Neuronal stem cell (in vitro differentiated cells): Measurements from ENCODE around the gene BEND5.

ENCODE experiments used
- DNase-seq: peaks from one replicate; pipeline ENCODE4 v3.0.0-alpha.2; 2013; ENCODE audit warnings: low spot score
- H2AFZ ChIP-seq: one replicate; pipeline ENCODE4 v1.6.1; 2013; ENCODE audit warnings: mild to moderate bottlenecking, low read length, inconsistent platforms
- H2AK5ac ChIP-seq: 2 replicates; pipeline ENCODE4 v1.6.1; 2013; ENCODE audit warnings: low read depth, mild to moderate bottlenecking, inconsistent platforms, low read length, moderate library complexity, mixed read lengths
- H2BK120ac ChIP-seq: 2 replicates; pipeline ENCODE4 v1.6.1; 2013; ENCODE audit warnings: low read depth, mild to moderate bottlenecking, inconsistent platforms, low read length, moderate library complexity, mixed read lengths
- H2BK12ac ChIP-seq: one replicate; pipeline ENCODE4 v1.6.1; 2013; ENCODE audit warnings: low read length, inconsistent platforms
- H2BK15ac ChIP-seq: 2 replicates; pipeline ENCODE4 v1.6.1; 2013; ENCODE audit warnings: mild to moderate bottlenecking, low read length, inconsistent platforms, mixed read lengths
- H2BK5ac ChIP-seq: one replicate; pipeline ENCODE4 v1.6.1; 2013; ENCODE audit warnings: inconsistent platforms, mild to moderate bottlenecking, low read length, moderate library complexity
- H3K14ac ChIP-seq: one replicate; pipeline ENCODE4 v1.6.1; 2013; ENCODE audit warnings: low read length, inconsistent platforms
- H3K18ac ChIP-seq: 2 replicates; pipeline ENCODE4 v1.6.1; 2013; ENCODE audit warnings: low read length, inconsistent platforms
- H3K23ac ChIP-seq: 2 replicates; pipeline ENCODE4 v1.6.1; 2013; ENCODE audit warnings: low read depth, mild to moderate bottlenecking, mixed read lengths, low read length, inconsistent platforms; ENCODE audit not compliant: poor library complexity
- H3K27ac ChIP-seq: replicated peaks from 3 replicates; pipeline ENCODE4 v1.5.1; 2013; ENCODE audit warnings: low read length, inconsistent platforms
- H3K27me3 ChIP-seq, 3 experiments: 2 replicates each; pipeline ENCODE4 v1.6.1; 2013; ENCODE audit warnings: low read length in 3 of 3, mild to moderate bottlenecking in 2 of 3, inconsistent platforms in 1 of 3, low read depth in 1 of 3, mixed read lengths in 1 of 3, moderate library complexity in 1 of 3; ENCODE audit not compliant: control insufficient read depth in 3 of 3, insufficient read depth in 3 of 3
- H3K36me3 ChIP-seq, 2 donors: replicated peaks in 1 of 2; 2 replicates each; pipeline ENCODE4 v1.6.1; 2013; ENCODE audit warnings: low read length in 2 of 2; ENCODE audit not compliant: control insufficient read depth in 2 of 2, insufficient read depth in 2 of 2
- H3K4ac ChIP-seq: 2 replicates; pipeline ENCODE4 v1.6.1; 2013; ENCODE audit warnings: inconsistent platforms, mild to moderate bottlenecking, low read length, moderate library complexity
- H3K4me1 ChIP-seq, 2 donors: 1 replicate in 1 of 2; 2 replicates in 1 of 2; pipeline ENCODE4 v1.6.1; 2013; ENCODE audit warnings: low read length in 2 of 2, low read depth in 1 of 2; ENCODE audit not compliant: control insufficient read depth in 2 of 2, insufficient read depth in 1 of 2
- H3K4me2 ChIP-seq: one replicate; pipeline ENCODE4 v1.6.1; 2013; ENCODE audit warnings: mild to moderate bottlenecking, low read length, inconsistent platforms; ENCODE audit not compliant: insufficient read depth, poor library complexity, severe bottlenecking
- H3K4me3 ChIP-seq, 2 donors: 2 replicates each; pipeline ENCODE4 v1.5.1; 2013; ENCODE audit warnings: low read length in 2 of 2, mild to moderate bottlenecking in 2 of 2, inconsistent platforms in 1 of 2, moderate library complexity in 1 of 2
- H3K79me1 ChIP-seq: one replicate; pipeline ENCODE4 v1.6.1; 2013; ENCODE audit warnings: low read depth, mild to moderate bottlenecking, inconsistent platforms, low read length, moderate library complexity
- H3K9ac ChIP-seq: one replicate; pipeline ENCODE4 v1.6.1; 2013; ENCODE audit warnings: mild to moderate bottlenecking, low read depth, low read length, inconsistent platforms; ENCODE audit not compliant: poor library complexity
- H3K9me3 ChIP-seq, 2 donors: replicated peaks in 1 of 2; 2 replicates each; pipeline versions ENCODE3 to v1.6.1; 2013; ENCODE audit warnings: low read length in 2 of 2, mild to moderate bottlenecking in 2 of 2, inconsistent platforms in 1 of 2, low read depth in 1 of 2, mixed read lengths in 1 of 2, moderate library complexity in 1 of 2; ENCODE audit not compliant: control insufficient read depth in 2 of 2, insufficient read depth in 1 of 2
- H4K8ac ChIP-seq: one replicate; pipeline ENCODE4 v1.6.1; 2013; ENCODE audit warnings: low read depth, mild to moderate bottlenecking, inconsistent platforms, low read length, moderate library complexity
- H4K91ac ChIP-seq: one replicate; pipeline ENCODE4 v1.6.1; 2013; ENCODE audit warnings: low read length, low read depth, mild to moderate bottlenecking, inconsistent platforms; ENCODE audit not compliant: poor library complexity
- WGBS, 2 donors: extraction: QIAGEN DNeasy Blood & Tissue Kit; methylation state at CpG; one replicate each; pipeline ENCODE4 v1.1.7; 2013; ENCODE audit warnings: missing lambda C conversion rate in 2 of 2, mixed read lengths in 1 of 2; ENCODE audit not compliant: insufficient read length in 2 of 2, insufficient replicate concordance in 1 of 2; ENCODE audit errors: extremely low coverage in 2 of 2; 5-methylcytosine and 5-hydroxymethylcytosine counted together

The BEND5 gene

DNA sequence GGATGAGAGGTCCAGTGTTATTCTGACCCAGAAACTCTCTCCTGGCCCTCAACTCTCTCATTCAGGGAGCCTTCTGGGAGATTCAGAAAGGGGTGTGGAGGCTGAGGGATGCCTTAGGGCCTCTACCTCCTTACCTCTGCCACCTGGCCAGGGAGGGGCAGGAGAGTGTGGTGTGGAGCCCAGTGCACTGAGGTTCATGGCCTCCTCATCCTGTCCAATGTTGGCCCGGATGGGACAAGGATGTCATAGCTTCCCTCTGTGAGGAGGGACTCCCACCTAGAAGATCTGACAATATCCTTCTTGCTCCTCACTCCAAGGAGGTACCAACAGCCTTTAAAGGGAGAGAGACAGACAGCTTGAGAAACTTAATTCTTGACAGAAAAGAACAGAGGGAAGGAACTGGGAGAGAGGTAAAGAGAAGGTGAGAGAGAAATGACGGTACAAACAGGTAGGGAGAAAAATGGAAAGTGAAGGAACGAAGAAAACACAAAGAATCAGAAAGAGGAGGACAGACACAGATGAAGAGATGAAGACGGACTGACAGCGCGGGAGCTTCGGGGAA lies 779 bp downstream of the BEND5 start:
- no peak overlapping the region for H4K91ac ChIP-seq

DNA sequence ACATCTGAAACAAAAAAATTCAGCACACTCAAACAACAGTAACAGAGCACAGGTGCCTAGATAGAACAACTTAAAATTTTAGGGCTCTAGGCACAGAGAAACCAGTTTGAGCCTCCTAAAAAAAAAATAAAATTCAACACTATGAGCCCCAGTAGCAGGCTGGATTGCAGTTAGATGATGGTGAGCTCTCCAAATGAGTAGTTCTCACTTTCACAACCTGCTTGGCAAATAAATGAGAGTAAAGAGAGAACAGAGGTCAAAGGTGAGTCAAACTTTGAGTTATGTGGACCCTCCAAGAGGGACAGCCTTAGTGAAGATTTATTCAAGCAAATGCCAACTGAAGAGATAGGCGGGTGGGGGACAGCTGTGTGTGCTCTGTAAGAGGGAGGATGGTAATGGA lies 3.6 kb downstream of the BEND5 start:
- H3K4ac ChIP-seq = no peak overlapping the region
- H3K27ac ChIP-seq = no peak overlapping the region
- H3K27me3 ChIP-seq = no peaks in the 10 kb centered on the region
- no peak overlapping the region for H3K4me3 ChIP-seq
- no peak overlapping the region for H2BK15ac ChIP-seq
- no peak overlapping the region for H3K18ac ChIP-seq
- no peak overlapping the region for H2BK120ac ChIP-seq
- no peak overlapping the region for H2AFZ ChIP-seq
- no peak overlapping the region for H3K14ac ChIP-seq
- no peaks in the 10 kb centered on the region for H3K9me3 ChIP-seq
- peaks cover 0 to 15% of the 10 kb centered on the region in 2 donors for H3K4me1 ChIP-seq
- no peak overlapping the region for H2BK5ac ChIP-seq
- no peak overlapping the region for H4K8ac ChIP-seq
- no peak for DNase-seq
- no CpG with 5 or more reads among the region's 1 CpG for WGBS, 2 donors
- H2AK5ac ChIP-seq = no peak overlapping the region
- H4K91ac ChIP-seq = no peak overlapping the region
- H3K36me3 ChIP-seq = peaks cover 5 to 75% of the 10 kb centered on the region in 2 donors
- H3K4me2 ChIP-seq = no peak overlapping the region
- peaks cover 3% of the 10 kb centered on the region for H3K79me1 ChIP-seq
- H3K23ac ChIP-seq = no peak overlapping the region
- H2BK12ac ChIP-seq = no peak overlapping the region
- H3K9ac ChIP-seq = no peak overlapping the region

More for the DNA sequence above, 779 bp downstream of the BEND5 start:
- peak overlapping the region; percentile 72 for H3K18ac ChIP-seq
- peak overlapping the region; percentile 78 for H2AK5ac ChIP-seq
- no peak overlapping the region for H2BK15ac ChIP-seq
- no CpG with 5 or more reads among the region's 7 CpGs for WGBS, 2 donors
- peaks cover 3% of the 10 kb centered on the region for H3K79me1 ChIP-seq
- no peak overlapping the region for H2BK5ac ChIP-seq
- peaks cover 0 to 13% of the 10 kb centered on the region in 2 donors for H3K4me1 ChIP-seq
- no peaks in the 10 kb centered on the region for H3K9me3 ChIP-seq
- no peak overlapping the region for H2BK12ac ChIP-seq
- peak overlapping the region; percentile 34 for H3K23ac ChIP-seq
- H4K8ac ChIP-seq = no peak overlapping the region
- peak overlapping the region; percentile 83 to 89 for H3K4me3 ChIP-seq
- DNase-seq = no peak
- H3K36me3 ChIP-seq = peaks cover 5 to 49% of the 10 kb centered on the region in 2 donors
- no peak overlapping the region for H2BK120ac ChIP-seq
- no peak overlapping the region for H3K4ac ChIP-seq
- no peak overlapping the region for H3K14ac ChIP-seq
- peaks cover 0 to under 1% (median 0%) of the 10 kb centered on the region in 3 experiments for H3K27me3 ChIP-seq
- H3K9ac ChIP-seq = peak overlapping the region; percentile 74
- H3K27ac ChIP-seq = no peak overlapping the region
- H3K4me2 ChIP-seq = peak overlapping the region; percentile 91
- peak overlapping the region; percentile 98 for H2AFZ ChIP-seq

GRCh38 chr1:48772211-48772610 lies 4.5 kb downstream of the BEND5 start:
- no peak overlapping the region for H3K4ac ChIP-seq
- no peak overlapping the region for H2BK120ac ChIP-seq
- H3K23ac ChIP-seq = no peak overlapping the region
- no peak overlapping the region for H4K91ac ChIP-seq
- no peak overlapping the region for H2BK12ac ChIP-seq
- H2BK15ac ChIP-seq = no peak overlapping the region
- no peak overlapping the region for H3K9ac ChIP-seq
- no peak overlapping the region for H4K8ac ChIP-seq
- H3K36me3 ChIP-seq = peaks cover 5 to 84% of the 10 kb centered on the region in 2 donors
- no peaks in the 10 kb centered on the region for H3K9me3 ChIP-seq
- no peak overlapping the region for H3K4me2 ChIP-seq
- WGBS, 2 donors = no CpG with 5 or more reads among the region's 2 CpGs
- H2AK5ac ChIP-seq = no peak overlapping the region
- no peak overlapping the region for H3K14ac ChIP-seq
- H3K27me3 ChIP-seq = no peaks in the 10 kb centered on the region
- no peak overlapping the region for H3K18ac ChIP-seq
- no peak overlapping the region for H3K4me3 ChIP-seq
- H2BK5ac ChIP-seq = no peak overlapping the region
- no peak for DNase-seq
- no peak overlapping the region for H2AFZ ChIP-seq
- peaks cover 0 to 11% of the 10 kb centered on the region in 2 donors for H3K4me1 ChIP-seq
- peaks cover 3% of the 10 kb centered on the region for H3K79me1 ChIP-seq
- H3K27ac ChIP-seq = no peak overlapping the region

- Histone ChIP-seq H3K9me3 (peaks cover 0 to 1% of the 10 kb centered on the region in 2 donors), H3K4me2 (no peak overlapping the region), H3K79me1 (peaks cover 3% of the 10 kb centered on the region), H2BK5ac (no peak overlapping the region), H2BK120ac (no peak overlapping the region), H2BK12ac (no peak overlapping the region), H3K14ac (no peak overlapping the region), H2BK15ac (no peak overlapping the region), H3K9ac (no peak overlapping the region), H3K4ac (no peak overlapping the region), H3K4me3 (no peak overlapping the region), H4K8ac (no peak overlapping the region), H2AK5ac (no peak overlapping the region), H3K27me3 (no peaks in the 10 kb centered on the region), H3K23ac (no peak overlapping the region), H4K91ac (no peak overlapping the region), H3K4me1 (peaks cover 0 to 11% of the 10 kb centered on the region in 2 donors), H3K18ac (no peak overlapping the region), H3K36me3 (peaks cover 6 to 91% of the 10 kb centered on the region in 2 donors), H2AFZ (no peak overlapping the region), H3K27ac (no peak overlapping the region)
- DNase-seq = no peak
- no CpG with 5 or more reads among the region's 2 CpGs for WGBS, 2 donors
Measured at GRCh38 chr1:48771561-48771960, 5.1 kb downstream of the BEND5 start.
